ENCODE results near the gene KHDC1.
"Not testable (repeated sequence)": the region's sequence is repeated elsewhere in the genome, so short reads cannot be mapped to it uniquely, and the experiment has no call there.

Gene KHDC1

DNA sequence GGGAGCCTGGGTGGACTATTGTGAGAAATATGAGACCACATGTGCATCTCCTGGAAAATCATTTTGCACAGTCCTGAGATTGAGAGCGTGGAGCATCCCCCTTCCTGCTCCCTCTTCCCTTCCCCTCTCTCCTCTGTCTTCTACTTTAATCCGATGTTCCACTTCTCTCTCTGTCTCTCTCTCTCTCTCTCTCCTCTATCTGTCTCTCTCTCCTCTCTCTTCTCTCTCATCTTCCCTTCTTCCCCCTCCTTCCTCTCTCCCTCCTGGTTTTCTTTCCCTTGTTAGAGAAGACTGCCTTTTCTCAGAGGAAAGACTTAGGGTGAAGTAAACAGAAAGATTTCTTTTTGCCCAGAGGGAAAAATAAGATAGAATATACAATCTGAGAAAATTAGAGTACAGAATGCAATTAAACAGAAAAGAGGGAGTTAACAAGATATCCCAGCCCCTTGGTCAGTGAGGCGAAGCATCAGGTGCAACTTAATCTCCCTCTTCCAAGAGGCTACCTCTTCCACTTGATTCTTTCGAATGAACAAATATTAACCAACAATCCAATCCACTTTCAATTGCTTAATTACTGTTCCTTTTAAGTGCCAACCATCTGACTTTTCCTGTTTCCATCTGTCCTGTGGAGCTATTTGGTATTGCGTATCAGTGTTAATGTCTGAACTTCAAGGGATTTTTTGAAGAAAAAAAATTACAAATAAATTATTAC lies 14.6 kb downstream of the KHDC1 start:
- no peak for DNase-seq

DNA sequence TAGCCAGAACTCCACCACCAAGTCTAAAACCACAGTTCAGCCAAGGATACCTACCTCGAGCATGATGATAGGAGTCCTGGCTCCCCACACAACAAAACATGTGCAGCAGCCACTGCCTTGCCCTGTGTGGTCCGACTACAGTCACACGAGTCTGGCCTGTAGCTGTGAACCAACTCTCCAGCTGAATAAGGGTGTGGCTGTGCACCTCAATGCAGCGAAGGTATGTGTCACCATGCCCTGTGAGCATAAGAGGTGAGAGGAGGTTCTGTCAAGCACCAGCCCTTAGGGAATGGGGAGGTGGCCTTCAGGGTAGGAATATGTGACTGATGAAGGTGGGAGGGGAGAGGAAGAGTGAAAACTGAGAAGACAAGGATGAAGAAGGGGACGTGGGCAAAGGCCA lies 21.0 kb downstream of the KHDC1 start:
- DNase-seq = no peak

DNA sequence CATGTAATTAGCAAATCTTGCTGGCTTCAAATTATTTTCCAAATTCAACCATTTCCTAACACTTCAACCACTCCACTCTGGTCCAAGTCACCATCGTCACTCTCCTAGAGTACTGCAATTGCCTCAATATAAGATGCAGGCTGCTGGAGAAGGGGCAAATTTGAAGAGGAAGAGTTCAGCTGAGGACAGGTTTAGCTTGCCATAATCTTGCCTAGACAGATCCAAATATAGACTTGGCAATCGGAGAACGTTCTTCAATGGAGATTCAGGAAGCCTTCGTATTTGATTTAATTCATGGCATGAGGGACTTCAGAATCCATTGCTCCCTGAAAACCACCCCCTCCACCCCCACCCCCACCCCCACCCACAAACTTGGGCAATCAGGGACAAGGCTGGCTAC lies 22.3 kb downstream of the KHDC1 start:
- DNase-seq = no peak

DNA sequence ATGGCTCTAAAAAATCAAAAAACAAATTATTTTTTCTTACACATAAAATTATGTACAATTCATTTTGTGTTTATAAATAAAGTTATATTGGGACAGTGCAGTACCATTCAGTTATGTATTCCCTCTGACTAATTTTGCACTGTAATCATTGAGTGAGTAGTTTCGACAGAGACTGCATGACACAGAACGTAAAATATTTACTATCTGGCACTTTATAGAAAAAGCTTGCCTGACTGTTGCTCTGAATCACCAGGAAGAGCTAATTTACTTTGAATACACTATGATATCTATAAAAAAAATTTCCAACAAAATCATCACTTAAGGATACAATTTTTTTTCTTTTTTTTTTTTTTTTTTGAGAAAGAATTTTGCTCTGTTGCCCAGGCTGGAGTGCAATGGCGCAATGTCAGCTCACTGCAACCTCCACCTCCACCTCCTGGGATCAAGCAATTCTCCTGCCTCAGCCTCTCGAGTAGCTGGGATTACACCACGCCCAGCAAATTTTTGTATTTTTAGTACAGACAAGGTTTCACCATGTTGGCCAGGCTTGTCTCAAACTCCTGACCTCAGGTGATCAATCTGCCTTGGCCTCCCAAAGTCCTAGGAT lies 26.7 kb downstream of the KHDC1 start:
- DNase-seq = no peak

DNA sequence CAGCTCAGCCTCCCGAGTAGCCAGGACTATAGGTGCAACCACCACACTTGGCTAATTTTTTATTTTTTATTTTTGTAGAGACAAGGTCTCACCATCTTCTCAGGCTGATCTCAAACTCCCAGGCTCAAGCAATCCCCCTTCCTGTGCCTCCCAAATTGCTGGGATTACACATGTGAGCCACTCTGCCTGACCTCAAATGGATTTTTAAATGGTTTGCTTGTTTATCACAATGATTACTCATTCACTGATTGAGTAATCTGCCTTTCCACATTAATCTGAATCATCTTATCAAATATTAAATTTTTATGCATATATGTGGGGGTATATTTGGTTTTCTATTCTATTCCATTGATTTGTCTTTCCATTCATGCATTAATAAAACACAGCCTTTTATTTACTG lies 28.3 kb downstream of the KHDC1 start:
- no peak for DNase-seq

DNA sequence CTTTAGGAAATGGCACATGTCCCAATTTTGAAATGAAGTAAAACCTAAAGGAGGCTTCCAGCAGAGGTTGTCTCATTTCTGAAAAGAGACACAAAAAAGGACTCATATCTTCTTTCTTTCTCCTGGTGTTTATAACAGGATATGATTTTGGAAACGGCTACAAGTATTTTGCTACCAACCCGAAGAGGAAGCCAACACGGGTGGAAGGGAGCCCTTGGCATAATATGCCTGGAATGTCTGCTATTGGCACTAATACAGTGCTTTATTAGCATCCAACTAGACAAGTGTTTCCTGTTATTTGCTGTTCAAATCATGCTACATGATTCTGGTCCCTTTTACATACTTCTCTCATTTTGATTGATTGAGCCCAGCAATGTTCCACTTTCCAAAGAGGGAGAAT lies 29.0 kb downstream of the KHDC1 start:
- DNase-seq = not testable (repeated sequence)

DNA sequence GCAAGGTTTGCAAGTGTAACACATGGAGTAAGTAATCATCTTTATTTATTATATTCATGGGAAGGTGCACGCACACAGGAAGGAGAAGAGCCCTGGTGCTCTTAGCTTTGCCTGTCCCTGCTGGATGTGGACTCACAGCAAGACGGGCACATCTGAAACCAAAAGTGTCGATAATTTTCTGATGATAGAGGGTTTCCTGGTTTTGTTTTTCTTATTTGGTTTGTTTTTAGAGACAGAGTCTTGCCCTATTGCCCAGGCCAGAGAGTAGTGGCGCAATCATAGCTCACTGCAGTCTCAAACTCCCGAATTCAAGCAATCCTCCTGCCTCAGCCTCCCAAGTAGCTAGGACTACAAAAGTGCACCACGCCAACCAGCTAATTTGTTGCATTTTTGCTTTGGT lies 29.9 kb downstream of the KHDC1 start:
- no peak for DNase-seq

DNA sequence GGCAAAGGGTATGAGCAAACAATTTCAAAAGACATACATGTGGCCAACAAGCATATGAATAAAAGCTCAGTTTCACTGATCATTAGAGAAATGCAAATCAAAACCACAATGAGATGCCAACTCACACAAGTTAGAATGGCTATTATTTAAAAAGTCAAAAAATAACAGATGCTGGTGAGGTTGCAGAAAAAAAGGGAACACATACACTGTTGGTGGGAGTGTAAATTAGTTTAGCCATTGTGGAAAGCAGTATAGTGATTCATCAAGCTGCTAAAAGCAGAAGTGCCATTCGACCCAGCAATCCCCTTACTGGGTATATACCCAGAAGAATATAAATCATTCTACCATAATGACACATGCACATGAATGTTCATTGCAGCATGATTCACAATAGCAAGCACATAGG lies 31.0 kb downstream of the KHDC1 start:
- no peak for DNase-seq

DNA sequence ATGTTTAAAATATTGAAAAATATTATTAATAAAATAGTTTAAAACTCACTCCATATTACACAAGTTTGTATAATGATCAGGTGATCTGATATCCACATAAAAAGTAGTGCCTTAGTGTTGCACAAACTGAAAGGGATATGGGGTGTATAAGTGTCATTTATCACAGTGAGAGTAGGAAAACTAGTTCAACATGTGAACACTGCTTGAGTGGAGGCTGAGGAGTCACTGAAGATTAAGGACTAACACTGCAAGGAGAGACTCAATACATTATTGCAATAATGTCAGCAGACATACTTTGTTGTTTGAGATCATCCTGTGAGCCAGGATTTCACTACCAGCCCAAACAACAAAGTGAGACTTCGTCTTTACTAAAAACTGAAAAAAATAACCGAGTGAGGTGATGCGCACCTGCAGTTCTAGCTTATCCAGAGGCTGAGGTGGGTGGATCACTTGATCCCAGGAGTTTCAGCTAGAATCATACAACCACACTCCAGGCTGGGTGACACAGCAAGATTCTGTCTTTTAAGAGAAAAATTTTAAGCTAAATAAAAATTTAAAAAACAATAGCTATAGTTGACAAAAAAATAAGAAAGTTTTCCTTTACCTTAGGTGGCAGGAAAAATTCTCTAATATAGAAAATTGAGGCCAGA lies 35.3 kb downstream of the KHDC1 start:
- DNase-seq = no peak

DNA sequence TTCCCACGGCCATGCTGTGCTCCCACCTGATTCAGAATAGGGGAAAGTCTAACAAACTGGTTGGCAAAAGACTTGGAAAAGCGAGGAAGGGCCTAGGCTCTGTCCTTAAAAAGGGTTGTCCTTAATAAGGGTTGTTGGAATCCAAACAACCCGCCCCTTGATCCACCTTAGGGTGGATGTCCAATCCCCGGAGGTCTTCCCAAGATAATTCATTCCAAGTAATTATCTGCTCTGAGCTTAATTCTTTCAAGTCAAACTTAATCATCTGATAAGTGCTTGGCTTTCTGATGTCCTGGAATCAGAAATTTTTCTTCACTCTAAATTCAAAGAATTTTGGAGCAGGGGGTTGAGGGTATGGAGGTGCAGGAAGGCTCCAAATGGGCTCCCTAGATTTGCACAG lies 37.6 kb downstream of the KHDC1 start, which contains the start of gene KHDC1L:
Gene KHDC1L, minus strand, starts transcription at position 101 of the 400 bp plus-strand sequence. Its CDS starts 88 bp downstream, at position 13.
- DNase-seq = no peak

DNA sequence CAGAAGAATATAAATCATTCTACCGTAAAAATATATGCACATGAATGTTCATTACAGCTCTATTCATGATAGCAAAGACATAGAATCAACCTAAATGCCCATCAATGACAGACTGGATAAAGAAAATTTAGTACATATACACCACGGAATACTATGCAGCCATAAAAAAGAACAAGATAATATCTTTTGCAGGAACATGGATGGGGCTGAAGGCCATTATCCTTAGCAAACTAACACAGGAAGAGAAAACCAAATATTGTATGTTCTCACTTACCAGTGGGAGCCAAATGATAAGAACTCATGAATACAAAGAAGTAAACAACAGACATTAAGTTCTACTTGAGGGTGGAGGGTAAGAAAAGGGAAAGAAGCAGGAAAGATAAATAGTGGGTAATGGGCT lies 46.1 kb downstream of the KHDC1 start:
- DNase-seq = no peak

DNA sequence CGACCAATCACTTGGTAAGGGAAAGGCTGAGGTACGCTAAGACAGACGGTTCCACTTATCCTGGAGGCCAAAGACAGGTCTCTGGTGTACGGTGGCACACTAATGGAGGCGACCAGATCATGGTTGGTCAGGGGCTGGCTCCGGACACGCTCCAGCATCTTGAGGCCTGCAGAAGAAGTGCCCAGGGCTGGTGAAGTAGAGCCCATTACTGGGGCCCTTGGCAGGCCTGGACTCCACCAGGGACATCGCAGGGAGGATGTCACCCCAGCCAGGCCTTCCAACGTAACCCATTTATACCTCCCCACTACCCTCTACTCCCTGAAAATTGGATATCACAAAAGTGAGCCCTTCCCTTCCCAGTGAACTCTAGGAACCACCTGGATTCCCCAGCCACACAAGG lies 53.9 kb downstream of the KHDC1 start:
- no peak for DNase-seq

DNA sequence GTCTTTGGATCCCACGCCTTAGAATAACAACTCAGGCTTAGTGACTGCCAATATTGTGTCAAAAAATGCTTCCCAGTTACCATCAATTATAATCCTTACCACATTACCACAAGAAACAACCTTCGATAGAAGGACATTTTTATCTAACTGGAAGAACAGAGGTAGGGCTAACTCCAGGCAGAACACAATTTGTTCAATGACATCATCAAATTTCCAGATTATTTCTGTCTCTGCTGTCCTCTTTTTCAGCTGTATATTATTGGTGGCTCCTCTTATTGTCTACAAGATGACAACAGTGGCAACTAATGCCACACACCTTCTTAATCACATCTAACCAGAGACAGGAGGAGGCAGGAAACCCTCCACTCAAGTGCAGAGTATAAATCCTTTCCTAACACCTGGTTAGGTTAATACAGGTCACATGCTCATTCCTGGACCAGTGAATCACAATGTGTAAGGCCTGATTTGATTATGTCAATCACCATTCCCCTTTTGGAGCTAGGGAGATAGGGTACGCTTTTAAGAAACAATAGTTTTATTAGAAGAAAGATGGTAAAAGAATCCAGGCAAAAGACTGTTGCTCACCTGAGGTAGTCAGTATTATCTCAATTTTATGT lies 55.7 kb downstream of the KHDC1 start:
- no peak for DNase-seq

DNA sequence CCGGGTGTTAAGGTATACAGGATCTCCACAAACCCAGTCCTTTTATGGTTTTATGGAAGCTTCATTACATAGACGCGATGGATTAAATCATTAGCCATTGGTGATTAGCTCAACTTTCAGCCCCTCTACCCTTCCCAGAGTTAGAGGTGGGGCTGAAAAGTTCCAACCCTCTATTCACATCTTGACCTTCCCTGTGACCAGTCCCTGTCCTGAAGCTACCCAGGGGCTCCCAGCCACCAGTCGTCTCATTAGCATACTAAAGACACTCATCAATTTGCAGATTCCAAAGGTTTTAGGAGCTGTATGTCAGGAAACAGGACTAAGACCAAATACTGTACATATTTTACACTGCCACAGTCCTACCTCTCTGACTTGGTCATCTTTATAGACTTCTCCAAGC lies 58.7 kb downstream of the KHDC1 start:
- no peak for DNase-seq

DNA sequence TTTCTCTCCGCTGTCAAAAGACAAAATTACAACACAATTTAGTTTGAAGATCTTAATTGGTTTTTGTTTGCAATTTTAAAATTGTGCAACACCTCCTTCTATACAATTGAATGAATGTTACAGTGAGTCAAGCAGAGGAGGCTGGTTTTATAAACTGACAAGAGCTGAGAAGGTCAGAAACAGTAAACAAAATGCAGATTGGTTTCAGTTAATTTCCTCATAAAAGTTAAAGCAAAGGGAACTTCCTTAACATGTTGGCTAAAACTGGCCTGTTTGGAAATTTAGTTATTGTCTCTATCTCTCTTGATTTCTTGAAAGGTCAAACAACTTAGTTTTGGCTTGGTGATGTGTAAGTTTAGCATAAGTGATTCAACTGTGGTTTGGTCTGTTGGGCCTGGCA lies 59.9 kb downstream of the KHDC1 start:
- DNase-seq = no peak

DNA sequence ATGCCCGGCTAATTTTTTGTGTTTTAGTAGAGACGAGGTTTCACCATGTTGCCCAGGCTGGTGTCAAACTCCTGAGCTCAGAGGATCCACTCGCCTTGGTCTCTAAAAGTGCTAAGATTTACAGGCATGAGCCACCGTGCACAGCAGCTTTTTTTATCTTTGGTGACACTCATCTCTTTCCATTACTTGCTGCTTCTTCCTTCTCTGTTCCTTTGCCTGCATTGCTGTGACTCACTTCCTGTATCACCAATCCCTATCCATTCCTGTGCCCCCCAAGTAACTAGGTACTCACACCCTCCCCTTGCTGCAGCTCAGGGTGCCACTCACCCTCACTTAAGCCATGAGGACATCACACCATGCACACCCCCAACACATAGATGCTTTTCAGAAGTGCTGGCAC lies 62.3 kb downstream of the KHDC1 start:
- no peak for DNase-seq

DNA sequence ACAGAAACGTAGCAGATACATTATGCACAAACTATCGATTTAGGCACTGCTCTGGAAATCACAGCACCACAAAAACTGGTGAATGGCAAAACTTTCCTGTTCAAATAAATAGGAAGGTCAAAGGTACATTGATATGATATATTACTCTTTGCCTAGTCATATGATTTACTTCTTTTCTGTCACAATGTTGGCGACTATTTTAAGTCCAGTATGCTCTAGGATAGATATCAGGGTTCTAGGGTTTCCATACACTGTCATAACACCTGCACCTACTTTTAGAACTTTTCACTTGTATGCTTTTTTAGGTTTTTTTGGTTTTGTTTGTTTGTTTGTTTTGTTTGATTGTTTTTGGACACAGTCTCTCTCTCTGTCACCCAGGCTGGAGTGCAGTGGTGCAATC lies 62.7 kb downstream of the KHDC1 start:
- DNase-seq = no peak

DNA sequence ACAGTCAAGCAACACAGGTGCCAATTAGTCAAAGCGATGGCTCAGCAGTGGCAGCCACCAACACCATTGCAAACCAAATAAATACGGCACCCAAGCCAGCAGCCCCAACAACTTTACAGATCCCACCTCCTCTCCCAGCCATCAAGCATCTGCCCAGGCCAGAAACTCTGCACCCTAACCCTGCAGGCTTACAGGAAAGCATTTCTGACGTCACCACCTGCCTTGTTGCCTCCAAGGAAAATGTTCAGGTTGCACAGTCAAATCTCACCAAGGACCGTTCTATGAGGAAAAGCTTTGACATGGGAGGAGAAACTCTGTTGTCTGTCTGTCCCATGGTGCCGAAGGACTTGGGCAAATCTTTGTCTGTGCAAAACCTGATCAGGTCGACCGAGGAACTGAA lies 68.3 kb downstream of the KHDC1 start:
- no peak for DNase-seq

DNA sequence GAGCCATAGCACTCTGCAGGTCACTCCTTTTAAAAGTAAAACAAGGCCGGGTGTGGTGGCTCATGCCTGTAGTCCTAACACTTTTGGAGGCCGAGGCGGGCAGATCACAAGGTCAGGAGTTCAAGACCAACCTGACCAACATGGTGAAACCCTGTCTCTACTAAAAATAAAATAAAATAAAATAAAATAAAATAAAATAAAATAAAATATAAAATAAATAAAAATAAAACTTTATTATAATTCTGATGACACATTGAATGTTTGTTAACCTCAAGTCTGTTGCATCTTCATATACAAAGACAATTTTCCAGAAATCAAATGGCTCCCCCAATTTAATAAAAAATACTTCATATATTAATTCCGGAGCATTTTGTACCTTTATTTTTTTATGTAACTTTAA lies 69.7 kb downstream of the KHDC1 start:
- not testable (repeated sequence) for DNase-seq

Data from CD4-positive, alpha-beta T cell treated with Interleukin-1 beta for 1 hour (primary cell).